GM18502 (cell line): ENCODE measurements around the gene AGAP4.
"Not testable (repeated sequence)": the region's sequence is repeated elsewhere in the genome, so short reads cannot be mapped to it uniquely, and the experiment has no call there.

ENCODE experiments used
- ATAC-seq: cut with Tn5 transposase; IDR thresholded peaks from one replicate; pipeline ENCODE4 v1.9.1; 2021; ENCODE audit warnings: mild to moderate bottlenecking; ENCODE audit not compliant: unreplicated experiment, poor library complexity

The AGAP4 gene

DNA sequence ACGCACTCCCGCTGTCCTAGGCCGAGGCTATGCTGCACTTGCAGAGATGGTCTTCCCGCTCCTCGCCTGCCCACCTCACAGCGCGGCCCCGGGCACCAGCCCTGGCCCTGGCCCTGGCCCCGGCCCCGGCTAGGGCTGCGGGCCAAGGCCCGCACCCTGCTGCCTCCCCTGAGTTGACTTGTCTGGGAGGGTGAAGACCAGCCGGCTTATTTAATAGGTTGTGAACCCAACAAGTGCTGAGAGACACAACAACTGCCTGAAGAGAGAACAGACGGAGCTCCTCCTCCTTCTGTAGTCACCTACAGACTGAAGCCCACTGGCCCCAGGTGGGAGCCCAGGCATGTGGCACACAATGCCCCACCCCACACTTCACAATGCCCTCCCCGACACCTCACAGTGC lies at the start of gene AGAP4:
Gene AGAP4 (minus strand): TSS at position 101 of the 400 bp plus-strand sequence. CDS start 153 bp downstream, outside the sequence.
- ATAC-seq, result not testable (repeated sequence)

DNA sequence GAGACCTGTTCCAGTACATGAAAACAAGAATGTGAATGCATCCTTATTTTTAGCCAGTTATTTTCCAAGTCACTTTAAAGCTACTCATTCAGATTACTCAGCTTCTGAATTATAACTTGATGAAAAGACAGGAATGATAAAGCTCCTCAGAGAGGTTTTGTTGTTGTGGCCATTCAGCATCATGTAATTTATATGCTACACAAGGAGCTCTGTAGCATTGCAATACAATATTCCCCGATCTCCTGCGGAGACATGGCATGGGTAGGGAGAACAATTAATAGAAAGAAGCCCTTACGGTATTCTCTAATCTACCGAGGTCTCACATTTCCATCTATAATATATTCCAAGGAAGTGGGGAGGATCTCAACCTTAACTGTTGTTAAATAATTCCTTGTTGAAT lies 43.4 kb upstream of the AGAP4 start:
- ATAC-seq, result not testable (repeated sequence)

DNA sequence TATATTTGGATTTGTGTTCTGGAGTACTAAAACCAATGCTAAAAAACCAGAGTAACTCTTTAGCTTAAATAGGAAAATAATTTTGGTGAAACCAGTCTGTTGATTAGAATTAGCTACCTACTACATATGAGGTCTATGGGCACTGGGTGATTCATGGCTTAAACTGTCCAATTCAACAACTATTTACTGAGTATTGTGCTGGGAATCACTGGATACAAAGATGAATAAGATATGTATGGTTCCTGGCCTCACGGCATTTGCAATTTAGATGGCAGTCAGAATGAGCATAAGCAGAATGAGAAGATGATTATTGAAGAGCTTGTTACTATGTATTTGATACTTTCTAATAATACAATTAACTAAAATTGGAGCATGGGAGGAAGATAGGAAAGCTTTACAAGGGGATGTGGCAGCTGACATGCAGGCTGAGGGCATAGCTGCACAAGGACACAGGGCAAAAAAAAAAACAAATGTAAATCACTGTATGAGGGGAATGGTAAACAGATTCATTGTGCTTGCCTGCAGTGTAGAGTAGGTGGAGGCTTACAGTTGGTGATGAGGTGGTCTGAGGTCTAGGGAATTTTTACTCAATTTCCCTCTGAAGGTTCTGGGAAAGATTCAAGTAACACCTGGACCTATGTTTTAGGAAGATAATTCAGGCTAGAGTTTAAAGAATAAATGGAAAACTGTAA lies 42.4 kb upstream of the AGAP4 start:
- not testable (repeated sequence) for ATAC-seq

DNA sequence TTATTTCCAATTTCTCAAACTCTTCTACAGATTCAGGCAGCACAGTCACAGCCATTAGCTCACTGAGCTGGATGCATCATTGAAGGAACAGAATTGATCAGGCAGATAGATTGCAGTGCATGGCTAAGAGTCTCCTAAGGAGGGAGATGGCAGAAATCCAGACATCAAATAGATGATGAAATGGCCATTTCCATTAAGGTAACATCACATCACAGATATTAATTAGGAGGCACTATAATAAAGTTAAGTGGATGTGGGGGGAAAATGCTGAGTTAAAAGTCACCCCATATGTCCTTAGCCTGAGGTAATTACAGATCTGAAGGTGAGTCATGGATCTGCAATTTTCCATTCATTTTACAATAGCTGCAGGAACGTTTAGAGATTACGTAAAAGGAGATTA lies 35.6 kb upstream of the AGAP4 start:
- ATAC-seq, result not testable (repeated sequence)

DNA sequence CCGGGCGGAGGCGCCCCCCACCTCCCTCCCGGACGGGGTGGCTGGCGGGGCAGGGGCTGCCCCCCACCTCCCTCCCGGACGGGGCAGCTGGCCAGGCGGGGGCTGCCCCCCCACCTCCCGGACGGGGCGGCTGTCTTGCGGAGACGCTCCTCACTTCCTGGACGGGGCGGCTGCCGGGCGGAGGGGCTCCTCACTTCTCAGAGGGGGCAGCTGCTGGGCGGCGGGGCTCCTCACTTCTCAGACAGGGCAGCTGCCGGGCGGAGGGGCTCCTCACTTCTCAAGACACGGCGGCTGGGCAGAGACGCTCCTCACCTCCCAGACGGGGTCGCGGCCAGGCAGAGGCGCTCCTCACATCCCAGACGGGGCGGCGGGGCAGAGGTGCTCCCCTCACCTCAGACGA lies 18.1 kb upstream of the AGAP4 start:
- not testable (repeated sequence) for ATAC-seq

DNA sequence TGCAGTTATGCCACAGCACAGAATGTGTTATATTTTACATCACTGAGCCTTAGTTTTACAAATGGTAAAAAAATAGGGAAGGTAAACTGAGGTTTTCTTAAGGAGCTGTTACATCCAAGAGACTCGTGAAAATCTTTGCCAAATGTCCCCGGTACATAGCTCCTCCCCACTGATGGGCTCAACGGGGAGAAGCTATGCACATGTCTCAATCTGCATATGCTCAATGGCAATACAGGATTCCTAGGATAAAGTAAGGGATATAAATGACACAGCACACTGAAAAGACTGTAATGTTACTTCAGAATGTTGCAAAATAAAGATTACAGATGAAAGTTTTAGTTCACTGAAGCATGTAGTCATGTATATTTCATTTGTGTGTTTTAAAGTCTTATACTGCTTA lies 17.0 kb upstream of the AGAP4 start:
- ATAC-seq, result not testable (repeated sequence)

DNA sequence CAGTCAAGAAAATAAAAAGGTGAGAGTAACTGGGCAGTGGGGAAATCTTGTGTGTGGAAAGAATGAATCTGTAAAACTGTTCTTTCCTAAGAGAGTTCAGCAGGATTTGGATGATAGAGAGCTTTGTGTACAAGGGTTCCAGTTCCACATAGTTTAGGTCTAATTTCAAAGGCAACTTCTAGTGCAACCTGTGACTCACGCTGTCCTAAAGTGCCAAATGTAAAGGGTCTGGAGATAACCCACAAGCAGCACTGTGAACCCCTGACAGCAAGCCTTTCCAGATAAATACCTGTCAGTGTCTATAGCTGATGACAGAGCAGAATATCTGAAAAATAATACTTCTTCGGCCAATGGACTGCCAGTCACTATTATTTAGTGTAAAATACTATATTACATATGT lies 16.3 kb upstream of the AGAP4 start:
- not testable (repeated sequence) for ATAC-seq

DNA sequence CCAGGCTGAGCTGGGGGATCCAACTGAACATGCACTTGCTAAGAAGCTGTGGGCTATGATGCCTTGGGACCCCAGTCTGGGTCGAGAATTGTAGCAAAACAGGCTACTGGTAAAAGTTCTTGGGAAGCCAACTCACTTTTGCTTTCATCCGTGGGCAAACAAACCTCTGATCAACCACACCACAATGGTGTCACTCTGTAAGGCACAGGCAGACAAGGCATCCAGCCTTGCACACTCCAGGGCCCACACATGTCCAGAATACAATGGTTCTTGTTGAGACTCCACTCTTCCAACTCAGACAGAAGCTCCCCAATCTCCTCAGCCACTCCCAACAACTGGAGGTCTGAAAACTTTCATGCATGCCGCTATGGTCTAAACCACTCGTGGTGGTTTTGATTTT lies 10.6 kb upstream of the AGAP4 start:
- ATAC-seq, result not testable (repeated sequence)

DNA sequence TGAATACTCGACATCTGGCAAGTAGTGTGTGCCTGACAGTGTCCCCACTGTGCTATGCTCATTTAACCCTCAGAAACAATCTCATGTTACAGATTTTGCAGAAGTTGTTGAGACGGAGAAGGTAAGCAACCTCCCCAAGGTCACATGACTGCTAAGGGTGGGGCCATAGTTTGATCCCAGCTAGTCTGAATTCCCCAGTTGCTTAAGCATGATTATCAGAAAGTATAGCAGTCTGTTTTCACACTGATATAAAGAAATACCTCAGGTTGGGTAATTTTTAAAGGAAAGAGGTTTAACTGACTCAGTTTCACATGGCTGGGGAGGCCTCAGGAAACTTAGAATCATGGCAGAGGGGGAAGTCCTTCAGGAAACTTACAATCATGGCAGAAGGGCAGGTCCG lies 1.2 kb upstream of the AGAP4 start:
- ATAC-seq, result not testable (repeated sequence)

DNA sequence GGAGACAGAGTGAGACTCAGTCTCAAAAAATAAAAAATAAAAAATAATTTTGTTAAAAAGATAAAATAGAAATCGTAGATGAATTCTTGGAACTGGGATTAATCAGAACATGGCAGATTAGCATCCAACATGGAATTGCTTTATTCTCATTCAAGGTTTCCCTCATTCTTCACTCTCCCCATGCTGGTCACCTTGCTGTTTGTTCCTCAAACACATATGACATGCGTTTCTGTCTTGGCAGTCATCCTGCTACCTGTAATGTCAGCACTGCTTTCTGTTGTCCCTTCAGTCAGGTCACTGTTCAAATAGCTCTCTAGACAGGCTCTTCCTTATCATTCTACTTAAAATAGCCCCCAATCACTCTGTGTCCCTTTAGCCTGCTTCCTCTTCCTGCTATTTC lies 24.4 kb downstream of the AGAP4 start:
- not testable (repeated sequence) for ATAC-seq

DNA sequence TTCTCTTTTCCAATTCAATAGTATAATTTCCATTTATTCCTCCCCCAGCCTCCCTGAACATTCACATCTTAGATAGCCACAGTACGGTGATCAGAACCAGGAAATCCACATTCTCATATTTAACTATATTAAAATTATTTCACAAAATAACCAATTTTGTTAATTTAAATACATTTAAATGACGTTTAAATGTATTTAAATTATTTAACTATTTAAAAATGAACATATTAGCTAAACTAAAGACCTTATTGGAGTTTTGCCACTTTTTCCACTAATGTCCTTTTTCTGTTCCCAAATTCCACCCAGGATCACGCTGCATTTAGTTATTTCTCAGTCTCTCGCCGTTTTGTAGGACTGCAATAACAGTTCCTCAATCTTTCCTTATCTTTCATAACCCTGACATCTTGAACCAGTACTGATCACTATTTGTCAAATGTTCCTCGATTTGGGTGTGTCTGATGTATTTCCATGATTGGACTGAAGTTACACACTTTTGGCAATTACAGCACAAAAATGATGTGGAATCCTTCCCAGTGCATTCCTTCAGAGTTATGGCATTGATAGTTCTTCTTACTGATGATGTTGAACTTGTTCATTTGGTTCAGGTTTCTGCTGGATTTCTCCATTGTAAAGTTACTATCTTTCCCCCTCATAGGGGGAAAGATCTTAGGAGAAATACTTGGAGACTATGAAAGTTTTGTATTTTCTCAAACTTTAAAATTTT lies 27.0 kb downstream of the AGAP4 start:
- not testable (repeated sequence) for ATAC-seq

DNA sequence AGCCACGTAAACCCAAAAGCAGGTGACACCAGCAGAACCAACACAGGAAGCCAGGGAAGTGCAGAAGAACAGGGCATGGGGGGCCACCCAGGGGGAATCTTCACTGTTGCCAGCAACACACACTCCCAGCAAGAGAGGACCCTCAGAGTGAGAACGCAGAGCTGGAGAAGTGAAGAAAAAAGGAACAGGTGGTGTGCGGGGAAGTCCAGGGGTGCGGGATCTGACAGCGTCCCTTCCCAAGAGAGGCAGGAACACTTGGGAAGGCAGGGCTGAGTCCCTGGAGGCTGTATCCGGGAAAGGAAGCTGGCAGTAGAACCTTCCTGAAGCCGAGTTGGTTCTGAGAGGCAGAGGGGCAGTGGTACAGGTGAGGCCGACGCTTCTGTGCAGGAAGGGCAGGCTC lies 27.7 kb downstream of the AGAP4 start:
- ATAC-seq, result no peak

DNA sequence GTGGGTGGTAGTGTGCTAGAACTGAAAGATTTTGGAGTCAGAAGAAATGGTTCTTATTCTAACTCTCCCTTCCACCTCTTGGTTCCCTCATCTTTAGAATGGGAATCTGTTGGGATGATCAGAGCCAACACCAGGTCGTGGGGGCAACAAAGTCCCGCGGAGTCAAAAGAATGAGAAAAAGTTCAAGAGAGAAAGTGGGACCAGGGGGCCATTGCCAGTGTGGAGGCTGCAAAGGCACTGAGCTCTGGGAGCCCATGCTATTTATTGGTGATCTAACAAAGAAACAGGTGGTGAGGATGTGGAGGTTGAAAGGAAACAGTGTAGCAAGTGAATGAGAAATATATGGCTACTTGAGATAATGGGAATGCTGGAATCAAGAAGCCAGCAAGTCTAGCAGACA lies 29.4 kb downstream of the AGAP4 start:
- no peak for ATAC-seq

DNA sequence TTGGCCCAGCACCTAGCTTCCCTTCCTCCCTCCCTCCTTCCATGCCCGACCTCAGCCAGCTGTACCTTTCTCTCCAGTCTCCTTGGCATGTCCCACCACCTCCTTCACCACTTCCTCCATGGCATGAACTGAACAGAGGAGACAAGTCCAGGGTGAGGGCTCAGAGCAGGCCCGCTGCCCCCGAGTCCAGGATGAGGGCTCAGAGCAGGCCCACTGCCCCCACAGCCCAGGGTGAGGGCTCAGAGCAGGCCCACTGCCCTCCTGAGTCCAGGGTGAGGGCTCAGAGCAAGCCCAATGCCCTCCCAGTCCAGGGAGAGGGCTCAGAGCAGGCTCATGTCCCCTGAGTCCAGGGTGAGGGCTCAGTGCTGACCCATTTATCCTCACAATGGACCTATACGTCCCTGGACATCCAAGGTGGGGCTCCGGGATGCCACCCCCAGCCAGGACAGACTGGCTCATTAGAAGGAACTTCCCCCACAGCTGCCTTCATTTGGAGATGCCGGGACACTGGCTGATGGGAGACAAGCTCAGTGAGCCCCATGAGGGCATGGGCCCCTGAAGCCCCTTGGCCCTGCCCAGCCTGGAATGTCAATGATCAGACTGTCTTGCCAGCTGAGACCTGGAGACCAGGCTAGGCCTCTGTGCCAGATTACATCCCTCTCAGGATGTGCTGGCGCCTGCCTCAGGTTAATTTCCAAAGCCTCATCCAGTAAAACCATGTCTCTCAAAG lies 30.0 kb downstream of the AGAP4 start:
- ATAC-seq, result no peak

DNA sequence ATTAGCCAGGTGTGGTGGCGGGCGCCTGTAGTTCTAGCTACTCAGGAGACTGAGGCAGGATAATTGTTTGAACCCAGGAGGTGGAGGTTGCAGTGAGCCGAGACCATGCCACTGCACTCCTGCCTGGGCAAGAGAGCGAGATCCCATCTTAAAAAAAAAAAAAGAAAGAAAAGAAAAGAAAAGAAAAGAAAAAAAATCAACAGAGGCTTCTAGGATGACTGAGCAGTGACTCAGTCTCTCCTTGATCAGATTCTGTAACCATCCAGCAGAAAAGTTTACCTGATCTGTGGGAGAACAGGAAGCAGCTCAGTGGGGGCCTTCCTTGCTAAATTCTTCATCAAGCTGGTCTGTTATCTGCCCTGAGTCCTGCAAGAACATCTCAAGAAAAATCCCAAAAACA lies 33.2 kb downstream of the AGAP4 start:
- not testable (repeated sequence) for ATAC-seq

DNA sequence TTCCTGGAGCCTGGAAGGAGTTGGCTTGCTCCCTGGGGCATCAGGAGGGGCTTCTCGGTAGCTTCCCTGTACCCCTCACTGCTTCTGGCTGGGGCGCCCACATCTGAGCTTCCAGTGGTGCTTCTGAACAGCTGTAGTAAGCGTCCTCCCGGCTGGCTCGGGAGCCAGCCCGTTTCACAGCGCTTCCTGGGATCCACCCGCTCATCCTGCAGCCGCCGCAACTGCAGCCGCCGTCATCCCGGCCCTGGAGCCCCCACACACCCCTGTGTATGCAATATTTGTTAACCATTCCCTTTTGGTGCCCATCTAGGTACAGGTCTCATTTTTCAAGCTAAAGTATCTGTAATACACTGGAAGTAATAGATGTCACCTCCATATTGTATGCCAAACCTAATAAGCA lies 34.3 kb downstream of the AGAP4 start:
- not testable (repeated sequence) for ATAC-seq

DNA sequence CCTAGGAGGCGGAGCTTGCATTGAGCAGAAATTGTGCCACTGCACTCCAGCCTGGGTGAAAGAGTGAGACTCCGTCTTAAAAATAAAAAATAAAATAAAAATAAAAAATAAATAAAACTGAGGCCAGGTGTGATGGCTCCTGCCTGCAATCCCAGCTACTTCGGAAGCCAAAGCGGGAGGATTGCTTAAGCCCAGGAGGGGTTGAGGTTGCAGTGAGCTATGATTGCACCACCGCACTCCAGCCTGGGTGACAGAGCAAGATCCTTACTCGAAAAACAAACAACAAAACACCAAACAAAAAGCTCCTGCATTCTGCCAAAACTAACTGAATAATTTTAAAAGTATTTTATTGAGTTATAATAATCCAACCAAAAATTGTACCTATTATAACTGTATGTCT lies 36.2 kb downstream of the AGAP4 start:
- ATAC-seq, result no peak

DNA sequence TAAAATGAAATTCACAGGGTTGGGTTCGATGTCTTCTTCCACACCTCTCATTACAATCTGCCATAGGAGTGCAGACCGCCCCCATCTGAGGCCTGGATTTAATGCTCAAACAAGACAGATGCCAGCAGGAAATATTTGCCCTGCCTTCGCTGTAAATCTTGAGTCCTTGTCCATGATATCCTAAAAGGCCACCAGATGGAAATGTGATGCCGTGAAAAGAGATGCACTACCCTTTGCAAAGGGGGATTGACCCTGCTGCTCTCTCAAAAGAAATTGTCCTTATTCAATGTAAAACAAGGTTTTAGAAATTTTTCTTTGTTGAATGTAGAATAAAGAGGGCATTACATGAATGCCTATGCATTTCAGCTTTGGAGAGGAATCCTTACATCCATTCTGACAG lies 37.5 kb downstream of the AGAP4 start:
- no peak for ATAC-seq

DNA sequence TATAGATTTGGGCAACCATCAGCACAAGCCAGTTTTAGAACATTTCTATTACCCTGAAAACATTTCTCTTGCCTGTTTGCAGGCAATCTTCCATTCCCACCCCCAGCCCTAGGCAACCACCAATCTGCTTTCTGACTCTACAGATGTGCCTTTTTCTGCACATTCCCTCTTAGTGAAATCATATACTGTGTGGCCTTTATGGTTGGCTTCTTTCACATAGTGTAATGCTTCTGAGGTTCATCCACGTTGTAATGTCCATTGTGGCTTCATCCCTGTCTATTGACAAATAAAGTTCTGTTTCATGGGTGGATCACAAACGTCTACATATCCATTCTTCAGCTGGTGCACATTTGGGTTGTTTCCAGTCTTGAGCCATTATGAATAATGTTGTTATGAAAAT lies 42.3 kb downstream of the AGAP4 start:
- not testable (repeated sequence) for ATAC-seq

DNA sequence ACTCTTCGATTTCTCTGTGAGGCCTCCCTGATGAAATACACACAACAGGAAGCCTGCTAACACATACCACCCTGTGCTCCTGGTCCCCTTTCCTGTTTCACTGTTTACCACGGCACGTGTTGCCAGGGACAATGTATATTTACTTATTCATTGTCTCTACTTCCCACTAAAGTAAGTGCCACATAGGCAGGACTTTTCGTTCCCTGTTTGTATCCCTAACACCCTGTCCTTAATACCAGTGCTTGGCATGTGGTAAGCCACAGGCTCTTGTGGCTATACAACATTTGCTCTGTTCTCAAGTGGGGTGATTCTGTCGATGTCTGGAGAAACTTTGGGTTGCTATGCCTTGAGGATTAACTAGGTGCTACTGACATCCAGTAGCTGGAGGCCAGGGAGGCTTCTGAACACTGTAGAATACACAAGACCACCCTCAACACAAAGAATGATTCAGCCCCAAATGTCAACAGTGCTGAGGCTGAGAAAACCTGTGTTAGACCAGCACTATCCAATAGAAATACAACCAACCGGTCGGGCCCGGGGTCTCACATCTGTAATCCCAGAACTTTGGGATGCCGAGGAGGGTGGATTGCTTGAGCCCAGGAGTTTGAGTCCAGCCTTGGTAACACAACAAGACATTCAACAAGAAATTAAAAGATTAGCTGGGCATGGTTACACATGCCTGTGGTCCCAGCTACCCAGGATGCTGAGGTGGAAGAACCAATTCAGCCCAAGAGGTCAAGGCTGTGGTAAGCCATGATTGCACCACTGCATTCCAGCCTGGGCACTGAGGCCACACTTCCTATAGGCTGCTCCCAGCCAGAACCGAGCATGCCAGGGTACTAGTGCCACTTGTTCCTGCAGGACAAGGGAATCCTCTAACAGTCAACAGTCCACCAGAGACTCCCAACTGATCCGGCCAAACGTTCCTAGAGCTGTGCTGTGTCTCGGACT lies 44.0 kb downstream of the AGAP4 start:
- not testable (repeated sequence) for ATAC-seq
